Astrocyte of the hippocampus (primary cell): ENCODE measurements around the gene EEIG1.

ENCODE experiments used
- DNase-seq: peaks from one replicate; pipeline ENCODE4 v3.0.0; 2011; ENCODE audit warnings: low read depth, low spot score

Gene EEIG1

GRCh38 chr9:127959841-127960409 lies 20.9 kb downstream of the EEIG1 start:
- no peak for DNase-seq

GRCh38 chr9:127959398-127959797 lies 21.4 kb downstream of the EEIG1 start:
- no peak for DNase-seq

DNA sequence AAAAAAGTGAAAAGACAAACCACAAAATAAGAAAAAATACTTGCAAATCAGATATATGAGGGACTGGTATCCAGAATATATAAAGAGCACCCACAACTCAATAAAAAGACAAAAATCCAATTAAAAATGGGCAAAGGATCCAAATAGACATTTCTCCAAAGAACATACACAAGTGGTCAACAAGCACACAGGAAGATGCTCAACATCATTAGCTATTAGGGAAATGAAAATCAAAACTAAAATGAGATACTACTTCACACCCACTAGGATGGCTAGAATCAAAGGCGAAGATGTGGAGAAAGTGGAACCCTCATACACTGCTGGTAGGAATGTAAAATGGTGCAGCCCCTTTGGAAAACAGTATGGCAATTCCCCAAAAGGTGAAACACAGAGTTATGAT lies 22.1 kb downstream of the EEIG1 start:
- DNase-seq, result no peak

DNA sequence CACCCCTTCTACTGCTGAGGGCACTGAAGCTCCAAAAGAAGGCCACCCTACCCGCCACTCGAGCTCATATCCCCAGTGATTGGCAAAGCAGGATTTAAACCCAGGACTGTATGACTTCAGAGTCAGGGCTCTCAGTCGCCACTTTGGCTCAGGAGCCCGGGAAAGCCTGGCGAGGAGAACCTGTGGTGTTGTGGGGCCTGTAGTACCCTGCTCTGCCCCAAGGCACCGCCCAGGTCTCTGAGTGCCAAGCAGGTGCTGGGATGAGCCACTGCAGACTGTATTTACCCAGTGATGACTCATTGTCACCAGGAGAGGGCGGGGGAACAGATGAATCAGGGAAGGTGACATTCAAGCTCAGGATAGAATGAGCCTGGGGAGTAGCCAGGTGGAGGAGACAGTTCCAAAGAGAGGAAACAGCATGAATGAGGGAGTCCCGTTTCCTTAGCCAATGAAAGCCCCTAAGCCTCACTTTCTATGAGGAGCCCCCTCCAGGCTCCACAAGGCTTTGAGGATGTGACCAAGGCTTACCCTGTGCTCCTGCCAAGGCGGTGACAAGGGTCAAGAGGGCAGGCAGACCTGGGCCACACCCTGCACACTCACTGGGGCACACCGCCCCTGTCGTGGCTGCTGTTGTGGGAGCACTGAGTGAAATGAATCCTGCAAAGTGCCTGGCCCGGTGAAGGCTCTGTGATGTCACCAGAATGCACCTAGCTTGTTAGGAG lies 25.3 kb downstream of the EEIG1 start:
- DNase-seq, result no peak

GRCh38 chr9:127954831-127955293 lies 25.9 kb downstream of the EEIG1 start:
- DNase-seq, result no peak

DNA sequence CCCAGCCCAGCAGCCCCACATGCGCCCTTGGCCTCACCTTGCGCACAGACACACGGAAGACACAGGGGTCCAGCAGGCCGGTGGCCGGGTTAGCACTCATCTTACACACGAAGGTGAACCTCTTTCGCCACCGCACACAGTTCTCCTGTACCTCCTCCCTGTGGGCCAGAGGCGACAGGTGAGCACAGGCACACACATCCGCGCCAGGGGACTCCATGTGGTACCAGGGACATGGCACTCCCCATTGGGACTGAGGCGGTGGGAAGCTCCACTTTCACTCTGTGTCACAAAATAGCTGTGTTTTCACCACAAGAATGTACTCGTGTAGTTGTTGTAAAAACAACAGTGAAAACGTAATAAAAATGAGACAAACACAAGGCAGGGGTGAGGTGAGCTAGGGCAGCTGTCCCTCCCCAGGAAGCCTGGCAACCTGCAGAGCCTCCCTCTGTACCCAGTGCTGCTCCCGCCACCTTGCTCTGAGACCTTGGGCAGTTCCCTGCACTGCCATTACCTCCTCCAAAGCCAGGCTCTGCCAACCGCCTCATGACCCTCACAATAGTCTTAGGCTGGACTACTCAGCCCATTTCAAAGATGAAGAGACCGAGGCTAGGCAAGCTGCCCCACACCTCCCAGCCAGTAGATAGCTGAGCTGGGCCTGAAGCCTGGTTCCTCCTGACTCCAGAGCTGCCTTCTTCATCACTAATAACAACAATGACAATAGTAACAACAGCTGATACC lies 26.9 kb downstream of the EEIG1 start:
- DNase-seq, result no peak

GRCh38 chr9:127953154-127953553 lies 27.6 kb downstream of the EEIG1 start:
- no peak for DNase-seq

- peak; percentile 56 for DNase-seq
Measured at GRCh38 chr9:127950513-127951289, 30.1 kb downstream of the EEIG1 start.

GRCh38 chr9:127949827-127950512 lies 30.8 kb downstream of the EEIG1 start:
- no peak for DNase-seq

DNA sequence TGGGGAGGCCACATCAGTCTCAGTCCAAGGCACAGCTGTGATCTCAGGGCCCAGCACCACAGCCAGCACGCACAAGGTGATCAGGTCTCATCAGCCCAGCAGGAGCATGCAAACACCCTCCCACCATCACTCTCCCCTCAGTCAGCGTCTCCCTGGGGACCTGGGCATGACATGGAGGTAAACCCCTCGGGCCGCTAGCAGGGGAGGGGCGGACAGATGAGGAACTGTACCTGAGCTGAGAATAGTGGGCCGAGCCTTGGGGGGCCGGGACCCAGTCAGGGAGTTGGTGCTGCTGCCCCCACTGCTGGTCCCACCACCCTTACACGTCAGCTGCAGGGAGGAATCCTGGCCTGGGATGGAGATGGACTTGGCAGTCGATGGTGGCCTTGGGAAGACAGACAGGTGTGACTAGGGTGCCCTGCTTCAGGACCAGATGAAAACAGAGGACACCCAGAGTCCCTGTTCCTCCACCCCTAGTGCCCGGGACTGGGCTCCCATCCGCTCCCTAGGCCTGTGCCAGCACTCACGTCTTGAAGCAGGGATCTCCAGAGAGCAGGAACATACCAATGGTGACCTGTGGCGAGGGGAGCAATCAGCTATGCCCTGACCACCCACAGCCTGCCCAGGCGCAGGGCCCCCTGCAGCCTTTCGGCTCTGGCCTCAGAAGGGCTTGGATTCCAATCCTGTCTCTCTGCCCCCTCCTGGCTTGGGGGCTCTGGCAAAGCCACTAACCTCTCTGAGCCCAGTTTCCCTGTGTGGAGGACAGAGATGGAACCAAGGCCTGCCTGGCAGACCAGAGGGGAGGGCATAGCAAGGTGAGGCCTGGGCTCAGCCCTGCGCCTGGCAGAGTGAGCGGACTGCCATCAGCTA lies 32.7 kb downstream of the EEIG1 start:
- no peak for DNase-seq

DNA sequence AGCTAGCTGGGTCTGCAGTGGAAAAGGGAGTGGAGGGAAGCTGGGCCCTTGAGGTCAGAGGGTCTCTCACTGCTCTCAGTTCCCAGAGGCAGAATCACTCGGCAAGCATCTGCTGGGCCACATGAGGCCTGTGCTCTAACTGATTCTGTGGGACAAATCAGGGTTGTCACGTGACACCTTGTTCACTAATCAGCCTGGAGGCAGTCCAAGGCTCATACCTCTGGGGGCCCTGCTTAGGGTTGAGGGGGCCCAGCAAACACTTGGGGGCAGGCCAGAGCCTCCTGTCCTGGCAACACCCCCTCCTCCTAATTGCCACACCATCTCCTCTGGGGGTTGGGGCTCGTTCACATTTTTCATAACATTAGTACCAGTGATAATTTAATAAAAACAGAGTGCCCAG lies 34.1 kb downstream of the EEIG1 start:
- no peak for DNase-seq

DNA sequence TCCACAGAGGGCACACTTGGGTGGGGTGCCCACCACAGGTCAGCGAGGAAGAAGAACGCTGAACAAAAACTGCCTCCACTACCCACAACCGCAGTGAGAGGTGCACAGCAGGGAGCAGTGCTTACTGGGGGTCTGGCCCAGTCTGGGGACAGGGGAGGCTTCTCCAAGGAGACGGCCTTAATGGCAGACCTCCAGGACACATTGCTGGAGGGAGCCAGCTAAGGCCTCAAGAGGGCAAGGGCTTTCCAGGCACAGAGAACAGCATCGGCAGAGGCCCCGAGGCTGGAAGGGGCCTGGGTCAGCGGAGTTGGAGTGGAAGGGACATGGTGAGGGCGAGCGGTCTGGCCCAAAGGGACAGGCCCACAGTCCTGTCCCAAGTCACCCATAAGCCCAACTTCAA lies 34.8 kb downstream of the EEIG1 start:
- DNase-seq, result no peak

DNA sequence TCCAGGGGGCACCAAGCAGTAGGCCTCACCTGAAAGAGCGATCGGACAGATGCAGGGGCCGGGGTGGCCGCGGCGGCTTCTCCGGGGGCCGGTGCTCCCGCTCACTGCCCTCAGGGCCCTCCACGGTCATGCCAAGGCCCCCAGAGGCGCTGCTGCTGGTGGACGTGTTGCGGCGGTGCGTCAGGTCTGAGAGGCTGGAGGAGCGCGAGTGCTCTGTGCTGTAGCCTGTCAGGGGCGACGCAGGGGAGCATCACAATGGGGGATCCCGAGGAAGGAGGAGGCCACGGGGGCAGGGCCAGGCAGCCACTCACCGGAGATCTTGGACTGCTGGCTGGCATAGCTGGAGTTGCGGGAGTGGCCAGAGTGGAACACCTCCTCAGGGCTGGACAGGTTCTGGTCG lies 35.5 kb downstream of the EEIG1 start:
- DNase-seq, result no peak

DNA sequence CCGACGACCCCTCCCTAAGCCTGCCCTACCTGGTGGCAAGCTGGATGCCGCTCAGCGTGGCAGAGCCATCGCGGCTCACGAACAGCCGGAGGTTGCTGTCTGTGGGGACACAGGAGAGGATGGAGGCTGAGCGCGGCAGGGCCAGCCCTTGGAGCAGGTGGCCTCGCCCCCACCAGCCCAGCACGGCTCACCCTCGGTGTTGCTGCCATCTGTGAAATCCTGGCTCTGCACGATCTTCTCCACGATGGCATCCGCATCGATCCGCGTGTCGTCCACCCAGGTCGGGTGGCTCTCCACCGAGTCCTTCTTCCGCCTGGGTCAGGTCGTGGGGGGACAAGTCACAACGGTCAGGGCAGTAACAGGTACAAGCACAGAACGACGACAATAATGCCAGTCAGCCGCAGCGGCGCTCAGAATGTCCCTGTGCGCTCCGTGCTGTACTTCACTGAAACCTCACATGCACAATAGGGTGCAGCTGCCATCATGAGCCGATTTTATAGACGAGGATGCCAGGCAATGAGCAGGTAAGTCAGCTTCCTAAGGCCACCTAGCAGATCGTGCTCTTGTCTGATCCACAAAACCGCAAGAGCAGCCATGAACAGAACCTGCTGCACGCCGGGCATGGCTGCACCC lies 36.1 kb downstream of the EEIG1 start:
- DNase-seq, result no peak

DNA sequence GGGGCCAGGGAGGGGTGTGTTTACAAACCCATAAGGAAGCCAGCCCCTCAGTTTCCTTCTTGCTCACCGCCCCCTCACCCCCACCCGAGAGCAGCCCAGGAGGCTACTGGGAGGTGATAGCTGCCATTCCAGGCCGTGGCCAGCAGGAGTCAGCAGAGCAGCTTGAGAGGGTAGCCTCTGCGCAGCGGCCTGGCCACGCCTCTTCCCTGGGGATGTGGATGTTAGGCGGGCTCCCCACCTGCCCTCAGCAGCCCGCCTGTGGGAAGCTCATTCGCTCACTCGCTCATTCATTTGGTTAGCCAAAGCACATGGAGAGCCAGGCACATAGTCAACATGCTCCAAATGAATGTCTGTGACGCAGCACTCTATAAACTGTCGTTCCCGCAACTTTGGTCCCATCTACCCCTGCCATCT lies 37.1 kb downstream of the EEIG1 start:
- peak; percentile 91 for DNase-seq

DNA sequence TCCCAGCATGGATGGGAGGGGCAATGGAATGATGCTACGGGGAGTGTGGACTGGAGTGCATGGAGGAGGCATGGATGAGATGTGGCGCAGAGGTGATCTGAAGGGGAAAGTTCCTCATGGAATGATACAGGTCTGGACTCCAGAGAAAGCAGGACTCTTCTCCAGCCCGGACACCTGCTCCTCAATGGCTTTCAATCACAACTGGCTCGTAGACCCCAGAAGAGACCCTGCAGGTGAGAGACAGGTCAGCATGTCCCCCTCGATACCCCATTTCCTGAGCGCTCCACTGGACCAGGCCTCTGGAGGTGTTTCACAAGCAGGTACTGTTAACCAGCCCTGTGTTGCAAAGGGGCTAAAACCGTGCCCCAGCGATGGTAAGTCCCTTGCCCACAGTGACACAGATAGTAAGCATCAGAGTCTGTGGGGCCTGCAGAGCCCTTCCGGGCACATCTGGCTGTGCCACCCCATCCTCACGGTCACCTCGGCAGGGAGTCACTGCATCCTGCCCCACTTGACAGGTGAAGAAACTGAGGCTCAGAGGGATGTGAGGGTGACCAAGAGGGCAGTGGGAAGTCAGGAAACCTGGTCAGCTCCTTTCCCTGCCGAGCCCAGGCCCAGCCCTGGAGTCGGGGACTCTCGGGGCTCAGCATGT lies 37.7 kb downstream of the EEIG1 start:
- no peak for DNase-seq

DNA sequence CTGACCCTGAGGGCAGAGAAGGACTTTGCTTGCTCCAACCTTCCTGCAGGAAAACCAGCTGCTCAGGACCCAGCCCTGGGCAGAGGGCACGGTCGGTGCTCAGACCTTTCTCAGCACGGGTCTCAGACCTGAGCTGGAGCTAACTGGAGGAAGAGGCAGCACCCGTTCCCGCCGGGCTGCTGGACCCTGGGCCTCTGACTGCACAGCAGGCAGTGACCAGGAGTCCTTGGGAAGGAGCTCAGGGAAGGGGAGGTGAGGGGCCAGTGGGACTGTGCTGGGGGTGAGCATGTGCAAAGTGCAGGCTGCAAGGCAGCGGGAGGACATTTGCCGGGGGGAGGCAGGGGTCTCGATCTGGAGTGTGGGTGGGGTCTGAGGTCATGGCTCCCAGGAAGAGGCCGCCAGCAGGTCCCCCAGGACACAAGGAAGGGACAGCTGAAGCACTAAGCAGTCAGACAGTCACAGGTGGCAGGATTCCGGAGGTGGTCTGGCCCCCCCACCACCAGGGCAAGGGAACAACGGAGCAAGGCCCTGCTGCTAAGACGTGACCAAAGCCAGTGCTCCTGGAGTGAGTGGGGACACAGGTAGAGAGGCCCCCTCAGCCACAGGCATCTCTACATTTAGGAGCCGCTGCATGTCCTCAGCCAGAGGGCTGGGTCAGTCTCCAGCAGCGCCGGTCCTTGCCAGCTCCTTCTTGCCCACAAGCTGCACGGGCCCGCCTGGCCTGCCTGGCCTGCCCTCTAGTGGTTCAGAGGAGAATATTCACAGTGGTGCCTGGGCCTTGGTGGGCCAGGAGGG lies 38.4 kb downstream of the EEIG1 start:
- peak; percentile 84 for DNase-seq

- DNase-seq, result no peak
Measured at GRCh38 chr9:127941961-127942215, 38.9 kb downstream of the EEIG1 start.
